Tibial nerve (tissue), 4 donors: Measurements from ENCODE around the gene TNRC6C. TPM values are rescaled to one million over a fixed set of nuclear protein-coding genes. Genes with fewer than 3 reads are reported as not detected.
A peak's percentile ranks its signal among the peaks of the same experiment; 100 is the strongest.

ENCODE experiments used
- DNase-seq, 2 donors: peaks; one replicate each; pipeline ENCODE4 v3.0.0-alpha.2; 2019; ENCODE audit warnings: low spot score in 2 of 2
- H3K27ac ChIP-seq, 4 donors: fragments of 200-600 bp; sonication (generic) in 3 of 4; one replicate each; pipeline ENCODE4 v1.5.1; 2017 to 2019; ENCODE audit warnings: mild to moderate bottlenecking in 1 of 4
- H3K27me3 ChIP-seq, 2 donors: fragments of 200-600 bp; sonication (generic) in 1 of 2; one replicate each; pipeline versions ENCODE4 v1.5.1 to v1.6.0; 2017 to 2019
- H3K36me3 ChIP-seq, 3 donors: fragments of 200-600 bp; sonication (generic); one replicate each; pipeline ENCODE4 v1.5.1; 2018 to 2019
- H3K4me1 ChIP-seq, 4 donors: fragments of 200-600 bp; sonication (generic) in 3 of 4; one replicate each; pipeline ENCODE4 v1.5.1; 2017 to 2019
- H3K4me3 ChIP-seq, 4 donors: fragments of 200-600 bp; sonication (generic) in 3 of 4; one replicate each; pipeline ENCODE4 v1.5.1; 2017 to 2019; ENCODE audit warnings: mild to moderate bottlenecking in 1 of 4, moderate library complexity in 1 of 4
- H3K9me3 ChIP-seq, 4 donors: fragments of 200-600 bp; sonication (generic) in 3 of 4; one replicate each; pipeline ENCODE4 v1.5.1; 2017 to 2019
- EP300 ChIP-seq, 2 donors: sonication (generic); formaldehyde crosslinking; IDR thresholded peaks; one replicate each; pipeline ENCODE4 v1.6.1; 2017; ENCODE audit warnings: antibody characterized with exemption in 2 of 2, mild to moderate bottlenecking in 1 of 2
- POLR2A ChIP-seq, 2 donors: fragments of 450-650 bp; IDR thresholded peaks; one replicate each; pipeline ENCODE4 v1.6.1; 2017; ENCODE audit warnings: antibody characterized with exemption in 2 of 2, mild to moderate bottlenecking in 2 of 2, moderate library complexity in 2 of 2
- WGBS, 2 donors: methylation state at CpG; one replicate each; pipeline ENCODE4 v1.1.5; 2018; 5-methylcytosine and 5-hydroxymethylcytosine counted together
- total RNA-seq, 4 donors: library from RNA; depleted of rRNA; stranded (reverse); fragments of >200 nt; gene quantifications; one replicate each; pipeline ENCODE4 v1.1.0, GENCODE V29; 2016
- TF ChIP-seq, protein P1 (sequence below), 5 experiments: fragments of 200-600 bp in 3 of 5; fragments of 450-650 bp in 2 of 5; sonication (generic) in 3 of 5; IDR thresholded peaks; one replicate each; pipeline ENCODE4 v1.5.1; 2016 to 2019; ENCODE audit warnings: antibody characterized with exemption in 5 of 5, mild to moderate bottlenecking in 3 of 5, moderate library complexity in 2 of 5

Gene TNRC6C
- total RNA-seq, 4 donors from 2014 or later = 24.0 to 43.5 (median 34.3) TPM

GRCh38 chr17:78141437-78142118 is 183.1 kb downstream of the TNRC6C start:
- DNase-seq = no peak
- Histone ChIP-seq H3K27ac (no peak overlapping the region), H3K9me3 (no peaks in the 10 kb centered on the region), H3K4me1 (peaks cover 8 to 61% (median 32%) of the 10 kb centered on the region in 4 donors), H3K36me3 (no peaks in the 10 kb centered on the region), H3K4me3 (no peak overlapping the region), H3K27me3 (no peaks in the 10 kb centered on the region)
- TF ChIP-seq, protein P1, sequence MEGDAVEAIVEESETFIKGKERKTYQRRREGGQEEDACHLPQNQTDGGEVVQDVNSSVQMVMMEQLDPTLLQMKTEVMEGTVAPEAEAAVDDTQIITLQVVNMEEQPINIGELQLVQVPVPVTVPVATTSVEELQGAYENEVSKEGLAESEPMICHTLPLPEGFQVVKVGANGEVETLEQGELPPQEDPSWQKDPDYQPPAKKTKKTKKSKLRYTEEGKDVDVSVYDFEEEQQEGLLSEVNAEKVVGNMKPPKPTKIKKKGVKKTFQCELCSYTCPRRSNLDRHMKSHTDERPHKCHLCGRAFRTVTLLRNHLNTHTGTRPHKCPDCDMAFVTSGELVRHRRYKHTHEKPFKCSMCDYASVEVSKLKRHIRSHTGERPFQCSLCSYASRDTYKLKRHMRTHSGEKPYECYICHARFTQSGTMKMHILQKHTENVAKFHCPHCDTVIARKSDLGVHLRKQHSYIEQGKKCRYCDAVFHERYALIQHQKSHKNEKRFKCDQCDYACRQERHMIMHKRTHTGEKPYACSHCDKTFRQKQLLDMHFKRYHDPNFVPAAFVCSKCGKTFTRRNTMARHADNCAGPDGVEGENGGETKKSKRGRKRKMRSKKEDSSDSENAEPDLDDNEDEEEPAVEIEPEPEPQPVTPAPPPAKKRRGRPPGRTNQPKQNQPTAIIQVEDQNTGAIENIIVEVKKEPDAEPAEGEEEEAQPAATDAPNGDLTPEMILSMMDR (IDR thresholded peaks at IDR 0.05) = no peak
- TF ChIP-seq POLR2A (IDR thresholded peaks at IDR 0.05) (no peak), EP300 (IDR thresholded peaks at IDR 0.05) (no peak)
- 83 to 89% methylated on average over 20 of the region's 20 CpGs for WGBS, 2 donors

DNA sequence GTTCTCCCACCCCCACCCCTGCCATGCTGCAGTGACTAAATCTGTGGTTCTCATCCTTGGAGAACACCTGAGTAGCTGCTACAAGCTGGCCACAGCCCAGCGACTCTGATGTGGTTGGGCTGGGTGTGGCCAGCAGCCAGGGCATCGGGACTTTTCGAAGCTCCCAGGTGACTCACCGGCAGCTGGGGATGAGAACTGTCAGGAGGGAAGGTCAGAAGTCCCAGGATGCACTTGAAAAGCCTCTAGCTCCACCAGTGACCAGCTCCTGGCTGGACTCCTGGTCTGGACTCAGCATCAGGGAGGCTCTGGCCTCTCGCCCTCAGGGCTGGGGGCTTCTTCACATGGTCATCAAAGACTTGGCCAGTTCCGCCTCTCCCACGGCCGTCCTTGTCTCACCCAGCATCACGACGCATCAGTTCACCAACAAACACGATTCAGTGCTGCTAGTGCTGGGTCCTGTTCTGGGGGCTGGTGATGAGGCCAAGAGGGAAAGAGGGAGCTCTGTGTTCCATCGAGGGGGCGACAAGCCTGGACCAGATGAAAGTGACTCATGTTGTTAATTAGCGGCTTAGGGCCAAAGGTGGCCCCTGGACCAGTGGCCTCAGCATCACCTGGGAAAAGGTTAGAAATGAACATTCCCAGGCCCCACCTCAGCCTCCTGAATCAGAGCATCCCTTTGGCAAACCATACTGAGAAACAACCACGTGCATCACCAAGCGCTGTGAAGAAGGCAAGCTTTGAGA is 183.8 kb downstream of the TNRC6C start:
- 79 to 86% methylated on average over 13 to 15 of the region's 16 CpGs for WGBS, 2 donors
- TF ChIP-seq POLR2A (IDR thresholded peaks at IDR 0.05) (no peak), EP300 (IDR thresholded peaks at IDR 0.05) (no peak)
- TF ChIP-seq, protein P1 (IDR thresholded peaks at IDR 0.05) = no peak
- peaks cover 8 to 68% (median 31%) of the 10 kb centered on the region in 4 donors for H3K4me1 ChIP-seq
- no peaks in the 10 kb centered on the region for H3K9me3 ChIP-seq
- H3K4me3 ChIP-seq = no peak overlapping the region
- no peak overlapping the region for H3K27ac ChIP-seq
- DNase-seq = no peak
- H3K27me3 ChIP-seq = no peaks in the 10 kb centered on the region
- no peaks in the 10 kb centered on the region for H3K36me3 ChIP-seq

GRCh38 chr17:78143214-78144146 is 185.0 kb downstream of the TNRC6C start:
- no peak for DNase-seq
- WGBS, 2 donors = 71 to 78% methylated on average over 18 to 21 of the region's 21 CpGs

GRCh38 chr17:78144147-78144719 is 185.7 kb downstream of the TNRC6C start:
- Histone ChIP-seq H3K27ac (peak overlapping the region; percentile 40 to 71 (median 54)), H3K4me1 (peaks cover 8 to 82% (median 29%) of the 10 kb centered on the region in 4 donors), H3K27me3 (no peaks in the 10 kb centered on the region), H3K36me3 (no peaks in the 10 kb centered on the region), H3K9me3 (no peaks in the 10 kb centered on the region), H3K4me3 (no peak overlapping the region)
- TF ChIP-seq EP300 (IDR thresholded peaks at IDR 0.05) (peak in 1 of 2 donors; percentile 80), POLR2A (IDR thresholded peaks at IDR 0.05) (no peak)
- TF ChIP-seq, protein P1 (IDR thresholded peaks at IDR 0.05) = peak in 1 of 5 experiments; percentile 42
- WGBS, 2 donors = 11 to 20% methylated on average over 8 to 11 of the region's 11 CpGs
- DNase-seq = peak; percentile 75 to 76

More at GRCh38 chr17:78143214-78144146, 185.0 kb downstream of the TNRC6C start:
- H3K4me1 ChIP-seq = peaks cover 8 to 77% (median 29%) of the 10 kb centered on the region in 4 donors
- peak overlapping the region in 2 of 4 donors; percentile 66 to 67 for H3K27ac ChIP-seq
- H3K4me3 ChIP-seq = no peak overlapping the region
- no peaks in the 10 kb centered on the region for H3K9me3 ChIP-seq
- no peak for TF ChIP-seq EP300 (IDR thresholded peaks at IDR 0.05)
- TF ChIP-seq, protein P1 (IDR thresholded peaks at IDR 0.05) = no peak
- no peaks in the 10 kb centered on the region for H3K27me3 ChIP-seq
- no peaks in the 10 kb centered on the region for H3K36me3 ChIP-seq
